ENCODE measurements around the gene BRD3OS.

Gene BRD3OS

GRCh38 chr9:133994353-133995011, 30.8 kb upstream of the BRD3OS start:
- no peak for TF ChIP-seq ZBTB7A (IDR thresholded peaks at IDR 0.05; ENCODE audit: low read depth)
- TF ChIP-seq CEBPB (IDR thresholded peaks at IDR 0.05): no peak
- no peak for TF ChIP-seq FOXM1 (IDR thresholded peaks at IDR 0.05; ENCODE audit: borderline replicate concordance, low read depth)
- TF ChIP-seq TCF12 (IDR thresholded peaks at IDR 0.05; ENCODE audit: low read depth): 0 out of 2 replicates have a peak, but pooled peaks have one; percentile 25
- peak; percentile 98 for TF ChIP-seq RAD21 (IDR thresholded peaks at IDR 0.05; ENCODE audit: low read depth)
- TF ChIP-seq EGR1 (IDR thresholded peaks at IDR 0.05): no peak
- no peak for TF ChIP-seq EP300 (IDR thresholded peaks at IDR 0.05; ENCODE audit: borderline replicate concordance)
- no peak for TF ChIP-seq REST (IDR thresholded peaks at IDR 0.05; ENCODE audit: low read depth)

- no peak for TF ChIP-seq TEAD4 (IDR thresholded peaks at IDR 0.05)
- TF ChIP-seq NFIC (IDR thresholded peaks at IDR 0.05): no peak
- no peak for TF ChIP-seq RAD21 (IDR thresholded peaks at IDR 0.05; ENCODE audit: low read depth)
- TF ChIP-seq FOXM1 (IDR thresholded peaks at IDR 0.05; ENCODE audit: borderline replicate concordance, low read depth): no peak
- no peak for TF ChIP-seq MAX (IDR thresholded peaks at IDR 0.05)
- TF ChIP-seq TAF1 (IDR thresholded peaks at IDR 0.05; ENCODE audit: low read depth): no peak
- no peak for TF ChIP-seq EGR1 (IDR thresholded peaks at IDR 0.05)
- no peak for TF ChIP-seq TCF12 (IDR thresholded peaks at IDR 0.05; ENCODE audit: low read depth)
- TF ChIP-seq USF1 (IDR thresholded peaks at IDR 0.05): no peak
- no peak for TF ChIP-seq CREB1 (IDR thresholded peaks at IDR 0.05; ENCODE audit: low read depth)
- no peak for TF ChIP-seq CEBPB (IDR thresholded peaks at IDR 0.05)
Observed at GRCh38 chr9:133995012-133995896, 30.0 kb upstream of the BRD3OS start.

GRCh38 chr9:133996531-133997520, 28.5 kb upstream of the BRD3OS start:
- TF ChIP-seq ZBTB7A (IDR thresholded peaks at IDR 0.05; ENCODE audit: low read depth): no peak
- no peak for TF ChIP-seq TAF1 (IDR thresholded peaks at IDR 0.05; ENCODE audit: low read depth)
- no peak for TF ChIP-seq FOXM1 (IDR thresholded peaks at IDR 0.05; ENCODE audit: borderline replicate concordance, low read depth)
- TF ChIP-seq YY1 (IDR thresholded peaks at IDR 0.05; ENCODE audit: low read depth): no peak
- TF ChIP-seq REST (IDR thresholded peaks at IDR 0.05; ENCODE audit: low read depth): no peak
- no peak for TF ChIP-seq MAX (IDR thresholded peaks at IDR 0.05)
- TF ChIP-seq CREB1 (IDR thresholded peaks at IDR 0.05; ENCODE audit: low read depth): no peak
- TF ChIP-seq EP300 (IDR thresholded peaks at IDR 0.05; ENCODE audit: borderline replicate concordance): no peak
- TF ChIP-seq EGR1 (IDR thresholded peaks at IDR 0.05): no peak
- TF ChIP-seq TCF12 (IDR thresholded peaks at IDR 0.05; ENCODE audit: low read depth): no peak
- TF ChIP-seq NFIC (IDR thresholded peaks at IDR 0.05): no peak
- TF ChIP-seq USF1 (IDR thresholded peaks at IDR 0.05): no peak
- TF ChIP-seq TEAD4 (IDR thresholded peaks at IDR 0.05): no peak
- no peak for TF ChIP-seq RAD21 (IDR thresholded peaks at IDR 0.05; ENCODE audit: low read depth)

GRCh38 chr9:133997584-133997983, 27.7 kb upstream of the BRD3OS start:
- TF ChIP-seq YY1 (IDR thresholded peaks at IDR 0.05; ENCODE audit: low read depth) (no peak), USF1 (IDR thresholded peaks at IDR 0.05) (no peak), CEBPB (IDR thresholded peaks at IDR 0.05) (no peak), FOXM1 (IDR thresholded peaks at IDR 0.05; ENCODE audit: borderline replicate concordance, low read depth) (no peak), MAX (IDR thresholded peaks at IDR 0.05) (no peak), ZBTB7A (IDR thresholded peaks at IDR 0.05; ENCODE audit: low read depth) (no peak), EP300 (IDR thresholded peaks at IDR 0.05; ENCODE audit: borderline replicate concordance) (no peak), RAD21 (IDR thresholded peaks at IDR 0.05; ENCODE audit: low read depth) (no peak), TCF12 (IDR thresholded peaks at IDR 0.05; ENCODE audit: low read depth) (no peak), NFIC (IDR thresholded peaks at IDR 0.05) (no peak), TEAD4 (IDR thresholded peaks at IDR 0.05) (no peak)

Measured in Ishikawa (cell line).